Stimulated activated CD4-positive, alpha-beta T cell treated with anti-CD3 and anti-CD28 coated beads, TNF-alpha, amount 100 ng/mL, for 24 hours (primary cell): ENCODE measurements around the gene ITIH2.
"Not testable (repeated sequence)": the region's sequence is repeated elsewhere in the genome, so short reads cannot be mapped to it uniquely, and the experiment has no call there.

Source experiments
- DNase-seq, 3 experiments: peaks; one replicate each; pipeline ENCODE4 v3.0.0-alpha.2; 2020; ENCODE audit warnings: low read depth in 3 of 3

ITIH2 gene, protein sequence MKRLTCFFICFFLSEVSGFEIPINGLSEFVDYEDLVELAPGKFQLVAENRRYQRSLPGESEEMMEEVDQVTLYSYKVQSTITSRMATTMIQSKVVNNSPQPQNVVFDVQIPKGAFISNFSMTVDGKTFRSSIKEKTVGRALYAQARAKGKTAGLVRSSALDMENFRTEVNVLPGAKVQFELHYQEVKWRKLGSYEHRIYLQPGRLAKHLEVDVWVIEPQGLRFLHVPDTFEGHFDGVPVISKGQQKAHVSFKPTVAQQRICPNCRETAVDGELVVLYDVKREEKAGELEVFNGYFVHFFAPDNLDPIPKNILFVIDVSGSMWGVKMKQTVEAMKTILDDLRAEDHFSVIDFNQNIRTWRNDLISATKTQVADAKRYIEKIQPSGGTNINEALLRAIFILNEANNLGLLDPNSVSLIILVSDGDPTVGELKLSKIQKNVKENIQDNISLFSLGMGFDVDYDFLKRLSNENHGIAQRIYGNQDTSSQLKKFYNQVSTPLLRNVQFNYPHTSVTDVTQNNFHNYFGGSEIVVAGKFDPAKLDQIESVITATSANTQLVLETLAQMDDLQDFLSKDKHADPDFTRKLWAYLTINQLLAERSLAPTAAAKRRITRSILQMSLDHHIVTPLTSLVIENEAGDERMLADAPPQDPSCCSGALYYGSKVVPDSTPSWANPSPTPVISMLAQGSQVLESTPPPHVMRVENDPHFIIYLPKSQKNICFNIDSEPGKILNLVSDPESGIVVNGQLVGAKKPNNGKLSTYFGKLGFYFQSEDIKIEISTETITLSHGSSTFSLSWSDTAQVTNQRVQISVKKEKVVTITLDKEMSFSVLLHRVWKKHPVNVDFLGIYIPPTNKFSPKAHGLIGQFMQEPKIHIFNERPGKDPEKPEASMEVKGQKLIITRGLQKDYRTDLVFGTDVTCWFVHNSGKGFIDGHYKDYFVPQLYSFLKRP

DNA sequence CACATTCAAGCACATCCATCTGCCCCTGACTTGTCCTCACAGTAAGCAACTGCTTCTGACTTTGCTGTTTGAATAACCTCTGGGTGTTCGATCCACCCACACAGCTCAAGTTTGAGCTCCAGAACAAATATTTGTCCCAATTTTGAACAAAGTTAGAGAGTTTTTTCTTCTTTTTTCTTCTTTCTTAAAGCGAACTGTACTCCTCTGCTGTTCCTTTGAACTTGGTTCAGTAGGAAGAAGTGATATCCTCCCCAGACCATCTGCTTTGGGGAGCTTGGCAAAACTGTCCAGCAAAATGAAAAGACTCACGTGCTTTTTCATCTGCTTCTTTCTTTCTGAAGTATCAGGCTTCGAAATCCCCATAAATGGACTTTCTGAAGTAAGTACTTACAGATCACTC, at the start of gene ITIH2:
Gene ITIH2 (plus strand): TSS at position 177 of the 400 bp plus-strand sequence. CDS start 119 bp downstream, at position 296.
- no peak for DNase-seq

DNA sequence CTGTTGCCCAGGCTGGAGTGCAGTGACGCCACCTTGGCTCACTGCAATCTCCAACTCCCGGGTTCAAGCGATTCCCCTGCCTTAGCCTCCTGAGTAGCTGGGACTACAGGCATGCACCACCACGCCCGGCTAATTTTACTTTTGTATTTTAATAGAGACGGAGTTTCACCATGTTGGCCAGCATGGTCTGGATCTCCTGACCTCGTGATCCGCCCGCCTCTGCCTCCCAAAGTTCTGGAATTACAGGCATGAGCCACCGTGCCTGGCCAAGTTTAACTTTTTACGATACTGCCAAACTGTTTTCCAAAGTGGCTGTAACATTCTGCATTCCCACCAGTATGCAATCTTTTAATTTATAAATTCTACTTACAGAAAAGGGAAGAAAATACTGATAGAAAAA, 46.0 kb upstream of the ITIH2 start:
- not testable (repeated sequence) for DNase-seq

DNA sequence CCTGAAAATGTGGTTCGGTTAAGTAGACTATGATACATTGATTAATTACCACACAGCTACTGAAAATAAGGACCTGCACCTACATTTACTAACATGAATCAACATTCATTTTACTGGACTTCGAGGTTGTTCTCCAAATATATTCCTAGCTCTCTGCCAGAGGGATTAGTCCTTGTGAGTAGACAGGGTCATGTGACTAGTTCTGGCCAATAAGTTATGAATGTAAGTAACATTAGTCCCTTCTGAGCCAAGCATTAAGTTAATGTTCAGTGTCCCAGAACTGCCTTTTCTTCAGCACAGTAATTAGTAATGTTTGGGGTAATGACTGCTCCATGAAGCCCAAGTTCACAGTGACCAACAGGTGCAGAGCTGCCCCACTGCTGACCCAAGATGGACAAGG, 45.6 kb upstream of the ITIH2 start:
- DNase-seq, result no peak

DNA sequence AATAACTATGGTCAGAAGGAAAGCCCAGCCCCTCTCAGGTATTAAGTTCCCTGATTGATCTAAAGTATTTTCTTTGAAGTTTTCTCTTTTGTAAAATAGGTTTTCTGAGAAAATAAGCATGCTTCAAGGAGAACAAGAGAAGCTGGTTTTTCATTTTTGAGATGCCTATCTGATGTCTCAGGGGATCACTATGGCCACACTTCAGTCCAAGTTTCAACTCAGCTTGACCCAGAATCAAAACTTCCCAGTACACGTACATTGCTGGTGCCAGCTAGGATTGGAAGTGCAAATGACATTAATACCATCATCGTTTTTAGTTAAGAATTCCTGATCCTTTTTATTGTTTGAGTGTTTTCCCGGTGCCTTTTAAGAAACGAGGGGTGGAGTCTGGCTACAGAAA, 43.6 kb upstream of the ITIH2 start:
- DNase-seq, result no peak

- DNase-seq, result no peak
Measured at GRCh38 chr10:7662522-7662921, 40.6 kb upstream of the ITIH2 start.

DNA sequence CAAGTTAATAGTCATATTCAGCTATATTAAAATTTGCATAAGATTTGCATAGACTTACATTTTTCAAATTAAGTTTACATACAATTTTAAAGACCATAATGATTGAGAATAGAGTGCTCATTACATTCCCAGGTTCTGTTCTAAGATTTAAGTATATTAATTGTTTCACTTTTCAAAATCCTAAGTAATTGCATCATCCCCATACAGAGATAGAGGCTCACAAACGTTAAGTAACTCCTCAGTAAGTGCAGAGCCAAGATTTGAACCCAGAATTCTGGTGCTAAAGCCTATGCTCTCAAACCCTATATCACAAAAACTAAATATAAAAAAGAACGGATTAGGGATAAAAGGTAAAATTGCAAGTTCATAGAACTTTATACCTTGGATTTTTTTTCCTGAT, 38.4 kb upstream of the ITIH2 start:
- DNase-seq, result no peak

GRCh38 chr10:7665767-7666166, 37.3 kb upstream of the ITIH2 start:
- no peak for DNase-seq

DNA sequence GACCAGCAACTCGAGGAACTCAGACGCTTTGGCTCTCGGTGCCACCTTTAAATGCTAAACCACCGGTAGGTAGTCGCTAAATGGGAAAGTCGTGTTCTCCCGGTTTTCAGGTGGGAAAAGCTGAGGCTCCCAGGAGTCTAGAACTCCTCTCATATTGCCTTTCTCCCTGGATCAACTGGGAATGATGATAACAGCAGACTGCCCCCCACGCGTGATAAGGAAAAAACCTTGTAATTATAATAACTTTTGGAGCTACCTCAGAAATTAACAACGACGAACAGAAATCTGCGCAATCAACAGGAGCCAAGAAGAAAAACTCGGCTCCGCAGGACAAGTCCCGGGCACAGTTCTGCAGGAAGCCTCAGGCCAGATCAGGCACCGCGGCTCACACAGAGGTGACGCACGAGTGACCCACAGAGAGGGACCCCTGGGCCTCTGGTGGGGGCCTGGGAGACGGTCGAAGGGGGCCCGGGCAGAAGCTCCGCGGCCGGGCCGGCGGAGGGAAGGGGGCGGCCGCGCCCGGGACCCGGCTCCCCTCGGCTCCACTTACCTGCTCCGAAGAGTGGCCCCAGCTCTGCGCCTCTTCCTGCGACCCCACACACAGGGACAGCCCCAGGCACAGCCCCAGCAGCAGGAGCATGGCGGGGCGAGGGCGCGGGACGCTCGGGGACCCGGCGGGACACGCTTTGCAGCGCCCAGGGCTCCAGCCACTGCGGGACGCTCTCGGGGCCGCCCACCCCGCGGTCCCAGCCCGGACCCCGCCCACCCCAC, 36.7 kb upstream of the ITIH2 start, which contains the start of gene ITIH5:
Gene ITIH5 (minus strand): TSS at position 714 of the 771 bp plus-strand sequence. CDS start 74 bp downstream, at position 640.
- no peak for DNase-seq

DNA sequence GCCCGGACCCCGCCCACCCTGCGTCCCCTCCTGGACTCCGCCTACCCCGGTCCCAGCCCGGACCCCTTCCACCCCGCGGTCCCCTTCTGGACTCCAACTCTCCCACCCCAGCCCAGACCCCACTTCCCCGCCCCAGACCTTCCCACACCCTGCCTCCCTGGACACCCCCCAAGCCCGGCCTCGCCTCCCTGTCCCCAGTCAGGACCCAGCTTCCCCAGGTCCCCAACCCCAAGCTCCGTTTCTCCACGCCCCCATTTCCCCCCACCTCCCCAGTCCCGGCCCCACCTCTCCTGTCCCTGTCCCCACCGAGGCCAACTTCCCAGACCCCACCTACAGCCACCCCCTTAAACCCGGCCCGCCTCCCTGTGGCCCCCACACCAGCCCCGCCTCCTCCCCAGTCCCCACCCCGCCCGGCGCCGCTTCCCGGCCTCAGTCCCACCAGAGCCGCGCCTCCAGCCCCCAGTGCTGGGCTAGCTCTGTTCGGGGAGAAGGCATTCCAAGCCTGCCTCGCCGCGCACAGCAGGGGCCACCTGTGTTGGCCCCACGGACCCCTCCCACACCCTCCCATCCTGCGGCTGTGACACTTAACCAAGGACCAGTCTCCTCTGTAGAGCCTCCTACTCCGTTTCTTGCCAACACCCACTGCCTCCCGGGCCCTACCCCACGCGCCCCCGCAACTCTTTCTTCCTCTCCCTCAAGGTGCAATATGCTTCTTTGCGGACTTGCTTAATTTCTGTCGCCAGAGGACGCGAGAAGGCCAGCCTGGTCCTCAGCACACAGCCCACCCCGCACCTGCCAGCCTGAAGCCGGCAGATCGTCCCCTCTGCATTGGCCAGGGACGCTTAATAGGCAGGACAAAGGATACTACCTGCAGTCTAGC, 35.6 kb upstream of the ITIH2 start:
- DNase-seq, result no peak

DNA sequence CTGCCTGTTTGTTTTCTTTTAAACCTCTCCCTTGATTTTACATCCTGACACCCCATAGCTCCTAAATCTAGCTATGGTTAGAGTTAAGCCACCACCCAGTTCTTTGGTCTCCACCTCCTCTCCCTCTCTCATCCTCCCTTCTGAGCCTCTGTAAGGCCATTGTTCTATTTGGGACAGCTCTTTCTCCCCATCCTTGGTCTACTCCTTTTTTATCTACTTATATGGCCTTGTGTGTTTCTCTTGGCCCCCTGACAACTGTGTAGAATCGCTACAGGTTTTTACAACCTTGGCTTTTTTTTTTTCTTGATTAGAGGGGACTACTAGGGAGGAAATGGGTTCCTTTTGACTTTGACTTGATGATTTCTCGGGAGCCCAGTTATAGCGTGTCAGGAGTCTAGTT, 33.0 kb upstream of the ITIH2 start:
- no peak for DNase-seq

GRCh38 chr10:7672341-7673134, 30.6 kb upstream of the ITIH2 start:
- DNase-seq, result no peak

DNA sequence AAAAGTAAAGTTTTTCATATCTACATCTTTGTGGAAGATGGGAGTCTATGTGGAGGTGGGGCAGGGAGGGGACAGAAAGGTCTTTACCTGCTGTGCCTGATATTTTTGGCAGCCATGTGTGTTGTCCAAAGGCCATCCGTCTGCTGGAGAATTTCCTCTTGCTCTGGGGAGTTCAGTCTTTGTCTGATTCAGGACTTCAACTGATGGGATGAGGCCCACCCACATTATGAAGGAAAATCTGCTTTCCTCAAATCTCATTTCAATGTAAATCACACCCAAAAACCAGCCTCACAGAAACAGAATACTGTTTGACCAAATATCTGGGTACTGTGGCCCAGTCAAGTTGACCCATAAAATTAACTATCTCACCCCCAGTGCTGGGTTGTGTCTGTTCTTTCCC, 23.9 kb upstream of the ITIH2 start:
- no peak for DNase-seq

- not testable (repeated sequence) for DNase-seq
Measured at GRCh38 chr10:7680078-7680477, 23.0 kb upstream of the ITIH2 start.

DNA sequence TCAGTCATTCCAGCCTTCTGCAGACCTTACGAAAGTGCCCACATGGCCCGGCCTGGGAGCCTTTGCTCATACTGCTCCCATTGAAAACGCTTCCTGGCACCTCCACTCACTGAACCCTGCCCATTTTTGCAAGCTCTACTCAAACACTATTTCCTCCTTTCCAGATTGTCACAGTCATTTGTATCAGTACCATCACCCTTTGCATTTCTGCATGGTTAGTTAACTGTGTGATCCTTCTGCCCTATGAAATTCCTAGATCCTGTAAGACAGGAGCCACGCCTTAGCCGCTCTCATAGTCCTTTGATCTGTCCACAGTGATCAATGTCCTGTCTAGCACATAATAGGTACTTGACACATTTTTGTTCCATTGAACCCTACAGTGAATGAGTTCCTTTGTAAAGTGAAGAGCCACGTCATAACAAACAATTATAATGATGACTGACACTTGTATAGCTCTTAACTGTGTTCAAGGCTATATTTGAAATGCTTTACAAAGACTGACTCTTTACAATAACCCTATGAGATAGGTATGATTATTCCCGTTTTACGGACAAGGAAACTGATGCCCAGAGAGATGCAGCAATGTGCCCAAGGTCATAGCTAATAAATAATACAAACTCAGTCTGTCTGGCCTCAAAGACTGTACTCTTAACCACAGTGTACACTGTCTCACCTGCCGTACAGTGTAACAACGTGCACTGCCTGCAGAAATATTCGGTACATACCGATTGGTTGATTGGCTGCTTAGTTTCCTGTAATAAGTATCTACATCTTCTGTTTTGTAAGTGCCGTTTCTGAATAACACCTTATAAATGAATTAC, 16.6 kb upstream of the ITIH2 start:
- no peak for DNase-seq

DNA sequence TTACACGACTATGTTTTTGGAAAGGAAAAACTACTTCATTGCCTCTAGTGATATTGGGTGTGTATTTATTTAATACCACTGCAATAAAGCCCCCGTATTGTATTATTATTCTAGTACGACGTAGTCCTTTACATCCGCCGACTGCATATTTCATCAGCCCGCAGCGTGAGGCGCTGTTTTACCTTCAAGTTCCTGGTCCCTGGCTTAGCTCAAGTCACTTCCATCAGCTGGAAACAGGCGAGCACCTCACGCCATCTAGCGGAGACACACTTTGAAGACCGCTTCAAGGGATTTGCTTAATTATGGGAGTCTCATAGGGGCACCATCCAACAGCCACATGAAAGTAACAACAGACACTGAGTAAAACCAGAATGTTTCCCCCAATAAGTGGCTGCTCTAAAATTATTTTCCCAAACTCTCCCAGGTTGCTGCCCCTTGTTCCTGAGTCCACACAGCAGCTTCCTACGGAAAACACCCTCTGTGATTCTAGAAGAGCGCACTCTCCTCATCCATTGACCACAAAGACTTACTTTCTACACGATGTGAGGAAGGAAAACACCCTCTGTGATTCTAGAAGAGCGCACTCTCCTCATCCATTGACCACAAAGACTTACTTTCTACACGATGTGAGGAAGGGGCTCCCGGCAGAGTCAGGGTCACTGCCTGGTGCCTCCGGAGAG, 15.7 kb upstream of the ITIH2 start:
- DNase-seq, result peak; percentile 58 to 76 (median 69)

DNA sequence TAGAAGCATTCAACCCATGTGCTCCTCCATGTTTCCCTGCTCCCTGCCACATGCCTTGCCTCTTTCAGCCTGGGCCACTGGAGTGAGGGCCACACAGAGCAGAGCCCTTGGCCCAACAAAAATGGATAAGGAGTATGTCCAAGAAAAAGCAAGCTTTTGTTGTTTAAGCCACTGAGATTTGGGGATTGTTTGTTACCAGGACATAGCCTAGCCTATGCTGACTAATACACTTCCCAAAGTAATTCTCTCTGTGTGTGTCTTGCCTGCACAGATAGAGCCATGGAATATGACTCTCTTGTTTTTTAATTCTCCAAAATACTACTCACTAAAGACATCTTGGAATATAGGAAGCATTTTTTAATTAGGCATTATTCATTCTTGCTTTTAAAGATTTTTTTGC, 13.5 kb upstream of the ITIH2 start:
- DNase-seq, result no peak

GRCh38 chr10:7690885-7691597, 12.1 kb upstream of the ITIH2 start:
- not testable (repeated sequence) for DNase-seq

DNA sequence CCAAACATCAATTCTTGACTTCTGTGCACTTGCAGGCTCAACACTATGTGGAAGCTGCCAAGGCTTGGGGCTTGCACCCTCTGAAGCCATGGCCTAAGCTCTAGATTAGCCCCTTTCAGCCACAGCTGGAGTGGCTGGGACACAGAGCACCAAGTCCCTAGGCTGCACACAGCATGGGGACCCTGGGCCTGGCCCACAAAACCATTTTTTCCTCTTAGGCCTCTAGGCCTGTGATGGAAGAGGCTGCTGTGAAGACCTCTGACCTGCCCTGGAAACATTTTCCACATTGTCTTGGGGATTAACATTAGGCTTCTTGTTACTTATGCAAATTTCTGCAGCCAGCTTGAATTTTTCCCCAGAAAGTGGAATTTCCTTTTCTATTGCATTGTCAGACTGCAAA, 10.7 kb upstream of the ITIH2 start:
- not testable (repeated sequence) for DNase-seq
